ENCODE data around the gene AFP.

AFP gene

DNA sequence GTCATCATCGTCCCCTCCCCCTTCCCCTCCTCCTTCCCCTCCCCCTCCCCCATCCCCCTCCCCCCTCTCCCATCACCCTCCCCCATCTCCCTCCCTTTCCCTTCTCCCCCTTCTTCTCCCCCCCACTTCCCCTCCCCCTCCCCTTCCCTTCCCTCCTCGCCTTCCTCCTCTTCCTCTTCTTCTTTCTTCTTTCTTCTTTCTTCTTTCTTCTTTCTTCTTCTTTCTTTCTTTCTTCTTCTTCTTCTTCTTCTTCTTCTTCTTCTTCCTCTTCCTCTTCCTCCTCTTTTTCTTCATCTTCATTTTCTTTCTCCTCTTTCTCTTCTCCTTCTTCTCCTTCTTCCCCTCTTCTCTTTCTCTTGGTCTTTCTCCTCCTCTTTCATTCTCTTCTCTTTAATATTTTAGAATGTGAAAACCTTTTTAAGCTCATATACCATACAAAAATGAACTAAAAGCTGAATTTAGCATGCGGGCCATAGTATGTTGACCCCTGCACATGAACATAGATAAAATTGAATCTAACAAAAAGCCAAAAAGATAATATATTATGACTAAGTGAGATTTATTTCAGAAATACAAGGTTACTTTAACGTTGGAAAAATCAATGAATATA lies 25.0 kb downstream of the AFP start:
- no peak for DNase-seq (ENCODE audit: low read depth)

DNA sequence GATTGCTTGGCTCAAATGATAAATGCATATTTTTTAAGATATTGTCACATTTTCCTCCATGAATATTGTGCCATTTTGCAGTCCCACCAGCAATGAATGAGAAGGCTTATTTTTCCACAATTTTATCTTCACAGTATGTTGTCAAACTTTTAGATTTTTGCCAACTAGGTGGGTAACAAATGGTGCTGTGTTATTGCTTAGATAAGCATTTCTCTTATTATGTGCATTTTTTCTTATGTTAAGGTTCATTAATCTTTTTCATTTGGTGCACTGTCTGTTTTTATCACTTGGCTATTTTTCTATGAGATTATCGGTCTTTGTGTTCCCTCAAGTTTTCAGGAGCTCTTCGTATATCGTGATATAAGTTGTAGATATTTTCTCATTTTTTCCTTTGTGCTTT lies 32.1 kb downstream of the AFP start:
- DNase-seq (ENCODE audit: low read depth), result no peak

DNA sequence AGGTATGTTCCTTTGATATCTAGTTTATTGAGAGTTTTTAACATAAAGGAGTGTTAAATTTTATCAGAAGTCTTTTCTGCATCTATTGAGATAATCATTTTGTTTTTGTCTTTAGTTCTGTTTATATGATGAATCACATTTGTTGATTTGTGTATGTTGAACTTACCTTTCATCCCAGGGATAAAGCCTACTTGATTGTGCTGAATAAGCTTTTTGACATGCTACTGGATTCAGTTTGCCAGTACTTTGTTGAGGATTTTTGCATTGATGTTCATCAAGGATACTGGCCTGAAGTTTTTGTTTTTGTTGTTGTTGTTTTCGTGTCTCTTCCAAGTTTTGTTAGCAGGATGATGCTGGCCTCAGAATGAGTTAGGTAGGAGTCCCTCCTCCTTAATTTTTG lies 34.7 kb downstream of the AFP start:
- DNase-seq (ENCODE audit: low read depth), result no peak

DNA sequence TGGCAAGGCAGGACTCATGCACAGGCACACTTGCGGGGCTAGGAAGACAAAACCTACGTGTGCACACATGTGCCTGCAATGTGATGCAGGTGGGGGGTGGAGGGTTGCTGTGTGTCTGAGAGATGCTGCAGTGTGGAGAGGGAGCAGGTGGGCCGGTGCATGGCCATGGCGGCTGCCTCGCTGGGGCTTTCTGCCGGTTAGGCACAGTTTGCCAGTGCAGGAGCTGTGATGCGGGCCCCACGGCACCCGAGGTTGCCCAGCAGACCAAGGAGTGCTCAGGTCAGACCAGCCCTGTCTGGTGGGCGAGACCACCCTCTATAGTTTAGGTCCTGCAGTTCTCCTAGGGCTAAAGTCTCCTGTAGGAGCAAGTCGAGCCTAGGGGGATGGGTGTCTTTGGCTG lies 41.2 kb downstream of the AFP start:
- no peak for DNase-seq (ENCODE audit: low read depth)

GRCh38 chr4:73479323-73479722 lies 43.3 kb downstream of the AFP start:
- DNase-seq (ENCODE audit: low read depth), result no peak

DNA sequence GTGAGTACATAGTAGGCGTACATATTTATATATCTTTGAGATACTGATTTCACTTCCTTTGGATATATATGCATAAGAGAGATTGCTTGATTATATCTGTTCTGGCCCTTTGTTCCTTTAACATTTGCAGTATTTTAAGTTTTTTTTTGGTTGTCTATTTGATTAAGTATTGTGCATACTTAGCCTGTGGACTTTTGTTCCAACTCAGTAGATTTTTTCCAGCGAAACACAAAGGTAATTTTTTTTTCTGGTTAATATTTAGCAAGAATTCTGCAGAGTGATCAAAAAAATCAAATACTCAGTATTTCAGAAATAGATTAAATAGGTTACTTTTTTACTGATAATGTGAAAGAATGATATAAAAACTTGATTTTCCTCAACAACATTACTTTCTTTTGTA lies 45.3 kb downstream of the AFP start, which contains the start of gene AFM:
TSS of gene AFM (plus strand) at position 388 of the 400 bp plus-strand sequence. CDS start 31 bp downstream, outside the sequence.
- DNase-seq (ENCODE audit: low read depth), result no peak

- no peak for DNase-seq (ENCODE audit: low read depth)
Measured at GRCh38 chr4:73485085-73485484, 49.1 kb downstream of the AFP start.

DNA sequence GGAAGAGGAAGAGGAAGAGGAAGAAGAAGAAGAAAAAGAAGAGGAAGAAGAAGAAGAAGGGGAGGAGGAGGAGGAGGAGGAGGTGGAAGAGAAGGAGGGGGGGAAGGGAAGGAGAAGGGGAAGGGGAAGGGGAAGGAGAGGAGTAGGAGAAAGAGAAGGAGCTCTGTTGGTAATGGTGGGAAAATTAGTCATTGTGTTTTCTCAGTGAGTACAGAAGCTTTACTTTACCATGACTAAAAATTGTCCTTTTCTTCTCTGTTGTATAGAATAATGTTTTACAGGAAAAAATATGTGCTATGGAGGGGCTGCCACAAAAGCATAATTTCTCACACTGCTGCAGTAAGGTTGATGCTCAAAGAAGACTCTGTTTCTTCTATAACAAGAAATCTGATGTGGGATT lies 49.6 kb downstream of the AFP start:
- DNase-seq (ENCODE audit: low read depth), result no peak

- no peak for DNase-seq (ENCODE audit: low read depth)
Measured at GRCh38 chr4:73486497-73486896, 50.5 kb downstream of the AFP start.

DNA sequence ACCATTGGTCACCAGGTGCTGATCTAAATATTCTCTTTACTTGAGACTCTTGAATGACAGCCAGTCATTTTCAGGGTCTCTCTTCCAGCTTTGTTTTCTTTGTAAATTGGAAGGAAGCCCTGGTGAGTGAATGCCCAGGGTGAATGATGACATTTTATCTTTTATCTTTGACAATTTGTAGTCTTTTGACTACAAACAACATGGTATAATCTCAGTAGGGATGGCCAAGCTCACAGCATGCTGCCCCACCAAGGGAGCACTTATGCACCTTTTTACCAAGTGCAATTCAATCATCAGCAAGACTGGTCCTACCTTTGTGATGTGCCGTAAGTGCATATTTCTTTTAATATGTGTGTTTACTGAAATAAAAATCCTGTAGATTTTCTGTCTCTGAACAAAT lies 51.2 kb downstream of the AFP start:
- no peak for DNase-seq (ENCODE audit: low read depth)

DNA sequence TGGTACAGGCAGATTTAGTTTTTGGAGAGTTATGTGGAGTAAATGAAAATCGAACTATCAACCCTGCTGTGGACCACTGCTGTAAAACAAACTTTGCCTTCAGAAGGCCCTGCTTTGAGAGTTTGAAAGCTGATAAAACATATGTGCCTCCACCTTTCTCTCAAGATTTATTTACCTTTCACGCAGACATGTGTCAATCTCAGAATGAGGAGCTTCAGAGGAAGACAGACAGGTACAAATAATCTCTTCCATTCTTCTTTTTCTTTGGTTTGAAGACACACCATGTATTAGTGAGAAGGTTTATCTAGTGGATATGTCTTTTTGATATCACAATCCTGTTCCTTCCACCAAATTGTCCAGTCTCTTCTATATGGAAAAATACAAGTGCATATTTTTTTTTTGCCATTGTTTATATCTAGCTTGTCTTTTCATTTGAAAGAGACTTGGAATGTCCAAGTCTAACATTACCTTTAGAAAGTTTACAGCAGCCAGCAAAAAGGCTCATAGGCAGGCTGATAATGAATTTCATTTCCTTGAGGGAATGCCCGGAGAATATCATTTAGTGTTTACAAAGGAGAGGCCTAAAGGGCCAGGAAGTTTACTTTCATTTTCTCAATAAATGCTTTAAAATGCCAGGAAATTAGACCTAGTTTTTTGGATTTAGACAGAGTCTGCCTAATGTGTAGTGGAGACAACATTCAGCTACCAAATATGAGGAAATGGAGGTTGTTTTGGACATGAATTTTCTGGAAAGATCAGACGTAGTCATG lies 64.2 kb downstream of the AFP start:
- DNase-seq (ENCODE audit: low read depth), result no peak

DNA sequence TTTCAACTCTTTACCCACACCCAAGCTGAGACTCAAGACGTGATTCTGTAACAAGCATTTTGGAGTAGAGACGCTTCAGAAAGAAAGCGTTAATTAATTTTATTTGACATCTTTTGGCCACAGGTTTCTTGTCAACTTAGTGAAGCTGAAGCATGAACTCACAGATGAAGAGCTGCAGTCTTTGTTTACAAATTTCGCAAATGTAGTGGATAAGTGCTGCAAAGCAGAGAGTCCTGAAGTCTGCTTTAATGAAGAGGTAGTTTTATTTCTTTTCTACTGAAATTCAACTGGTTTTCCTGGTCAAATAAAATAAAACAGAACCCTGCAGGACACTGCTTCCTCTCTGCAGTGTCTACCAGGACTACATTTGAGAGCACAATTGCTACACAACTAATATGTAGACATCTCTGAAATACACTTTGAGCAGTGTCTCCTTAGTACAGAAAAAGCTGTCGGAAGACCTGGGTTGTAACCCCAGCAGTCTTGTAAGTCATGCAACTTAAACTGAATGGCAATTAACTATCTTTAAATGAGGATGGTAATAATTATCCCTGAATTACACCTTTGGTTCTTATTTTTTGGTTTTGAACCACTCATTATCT lies 65.7 kb downstream of the AFP start:
- DNase-seq (ENCODE audit: low read depth), result no peak

DNA sequence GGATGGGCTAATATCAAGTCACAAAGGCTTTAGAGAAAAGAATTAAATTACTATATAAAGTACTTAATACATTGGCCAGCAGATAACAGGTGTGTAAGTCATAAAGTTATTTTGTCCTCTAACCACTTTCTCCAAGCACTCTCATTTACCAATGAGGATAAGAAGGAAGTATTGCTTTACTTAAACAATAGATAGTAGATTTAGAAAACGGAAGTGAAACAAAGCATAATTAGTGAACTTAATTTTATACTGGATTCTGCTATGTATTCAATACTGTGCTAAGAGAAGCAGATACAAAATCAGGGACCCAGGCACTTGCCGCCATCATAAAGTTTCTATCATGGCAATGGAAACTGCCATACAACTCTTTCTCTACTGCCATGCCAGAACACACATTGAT lies 69.5 kb downstream of the AFP start:
- no peak for DNase-seq (ENCODE audit: low read depth)

Data from activated T-cell treated with anti-CD3 and anti-CD28 coated beads for 24 hours (primary cell).